Esophagus squamous epithelium (tissue), 4 donors: ENCODE measurements around the gene FFAR4.

Experiments
- CTCF ChIP-seq, 6 experiments: fragments of 450-650 bp in 4 of 6; fragments of 200-600 bp in 2 of 6; sonication (generic) in 2 of 6; IDR thresholded peaks; one replicate each; pipeline ENCODE4 v1.5.1; 2016 to 2019; ENCODE audit warnings: antibody characterized with exemption in 6 of 6, mild to moderate bottlenecking in 4 of 6, moderate library complexity in 4 of 6
- POLR2A ChIP-seq, 4 donors: fragments of 450-650 bp; IDR thresholded peaks; one replicate each; pipeline ENCODE4 v1.6.1; 2017; ENCODE audit warnings: antibody characterized with exemption in 4 of 4, mild to moderate bottlenecking in 4 of 4, moderate library complexity in 3 of 4

GRCh38 chr10:93560541-93560940 lies 5.9 kb upstream of the FFAR4 start:
- TF ChIP-seq CTCF (IDR thresholded peaks at IDR 0.05) (no peak), POLR2A (IDR thresholded peaks at IDR 0.05) (no peak)
